ENCODE measurements around the gene ASRGL1.

ASRGL1 gene

DNA sequence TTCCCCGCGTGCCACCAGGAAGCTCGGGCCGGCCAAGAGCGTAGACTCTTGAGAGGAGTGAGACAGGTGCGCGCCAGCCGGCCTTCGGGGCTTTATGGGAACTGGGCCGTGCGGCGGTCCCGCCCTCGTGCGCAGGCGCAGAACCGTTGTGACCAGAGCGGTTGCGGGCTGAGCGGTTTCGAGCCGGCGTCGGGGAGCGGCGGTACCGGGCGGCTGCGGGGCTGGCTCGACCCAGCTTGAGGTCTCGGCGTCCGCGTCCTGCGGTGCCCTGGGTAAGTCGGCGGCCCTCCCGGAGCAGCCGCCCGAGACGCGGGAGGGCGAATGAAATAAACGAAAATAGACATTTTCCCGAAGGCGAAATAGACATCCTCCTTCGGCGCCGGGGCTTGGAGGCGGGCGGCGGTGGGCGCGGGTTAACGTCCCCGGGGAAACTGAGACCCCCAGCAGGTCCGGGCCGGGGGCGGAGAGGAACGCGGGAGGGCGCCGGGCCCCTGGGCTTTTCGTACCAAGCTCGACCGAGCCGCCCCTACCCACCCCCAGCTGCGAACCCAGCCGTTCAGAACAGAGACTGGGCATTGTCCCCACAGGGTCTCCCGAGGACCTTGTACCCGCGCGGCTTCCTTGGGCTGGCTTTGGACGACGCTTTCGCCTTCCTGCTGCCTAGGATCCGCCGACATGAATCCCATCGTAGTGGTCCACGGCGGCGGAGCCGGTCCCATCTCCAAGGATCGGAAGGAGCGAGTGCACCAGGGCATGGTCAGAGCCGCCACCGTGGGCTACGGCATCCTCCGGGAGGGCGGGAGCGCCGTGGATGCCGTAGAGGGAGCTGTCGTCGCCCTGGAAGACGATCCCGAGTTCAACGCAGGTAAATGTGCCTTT lies at the start of gene ASRGL1:
TSS of gene ASRGL1 (plus strand) at position 146 of the 879 bp plus-strand sequence. CDS start at position 676, 530 bp downstream.
- TF ChIP-seq, protein P1, sequence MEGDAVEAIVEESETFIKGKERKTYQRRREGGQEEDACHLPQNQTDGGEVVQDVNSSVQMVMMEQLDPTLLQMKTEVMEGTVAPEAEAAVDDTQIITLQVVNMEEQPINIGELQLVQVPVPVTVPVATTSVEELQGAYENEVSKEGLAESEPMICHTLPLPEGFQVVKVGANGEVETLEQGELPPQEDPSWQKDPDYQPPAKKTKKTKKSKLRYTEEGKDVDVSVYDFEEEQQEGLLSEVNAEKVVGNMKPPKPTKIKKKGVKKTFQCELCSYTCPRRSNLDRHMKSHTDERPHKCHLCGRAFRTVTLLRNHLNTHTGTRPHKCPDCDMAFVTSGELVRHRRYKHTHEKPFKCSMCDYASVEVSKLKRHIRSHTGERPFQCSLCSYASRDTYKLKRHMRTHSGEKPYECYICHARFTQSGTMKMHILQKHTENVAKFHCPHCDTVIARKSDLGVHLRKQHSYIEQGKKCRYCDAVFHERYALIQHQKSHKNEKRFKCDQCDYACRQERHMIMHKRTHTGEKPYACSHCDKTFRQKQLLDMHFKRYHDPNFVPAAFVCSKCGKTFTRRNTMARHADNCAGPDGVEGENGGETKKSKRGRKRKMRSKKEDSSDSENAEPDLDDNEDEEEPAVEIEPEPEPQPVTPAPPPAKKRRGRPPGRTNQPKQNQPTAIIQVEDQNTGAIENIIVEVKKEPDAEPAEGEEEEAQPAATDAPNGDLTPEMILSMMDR (IDR thresholded peaks at IDR 0.05): no peak

DNA sequence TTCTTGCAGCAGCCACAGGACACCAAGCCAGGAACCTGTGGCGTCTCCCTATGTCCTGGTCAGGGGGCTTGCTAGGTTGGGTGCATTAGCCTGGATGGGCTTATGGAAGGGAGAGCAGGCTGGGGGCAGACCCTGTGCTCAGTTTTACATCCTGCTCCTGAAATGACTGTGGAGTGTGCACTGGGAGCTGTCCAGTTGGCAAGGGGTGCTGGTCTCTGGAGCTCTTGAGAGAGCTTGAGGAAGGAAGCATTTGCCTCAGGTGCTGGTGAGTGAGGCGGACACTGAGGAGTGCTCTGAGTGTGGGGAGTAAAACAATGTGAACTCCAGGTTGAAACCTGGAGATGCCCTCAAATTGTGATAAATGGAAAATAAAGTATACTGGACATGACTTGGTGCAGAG lies 41.7 kb upstream of the ASRGL1 start:
- TF ChIP-seq, protein P1 (IDR thresholded peaks at IDR 0.05): no peak

DNA sequence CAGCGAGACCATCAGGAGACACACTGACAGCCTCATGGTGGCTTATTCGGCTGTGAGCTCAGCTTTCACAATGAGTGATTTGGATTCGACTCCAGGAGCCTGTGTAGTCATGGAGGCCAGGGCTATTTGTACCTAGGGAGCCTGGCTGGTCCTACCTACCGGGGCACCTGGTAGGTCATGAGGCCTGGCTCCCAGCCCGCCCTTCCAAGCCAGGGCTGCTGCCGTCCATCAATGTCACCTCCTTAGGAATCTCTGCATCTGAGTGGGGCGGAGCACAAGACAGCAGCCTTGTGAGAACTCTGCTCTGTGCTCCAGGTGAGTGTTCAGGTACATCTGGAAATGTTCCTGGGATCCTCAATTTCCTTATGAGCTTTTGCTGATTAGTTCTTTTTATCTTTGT lies 38.3 kb upstream of the ASRGL1 start, which contains the start of gene SCGB1D4:
TSS of gene SCGB1D4 (minus strand) at position 101 of the 400 bp plus-strand sequence. CDS start at position 36, 65 bp downstream.
- TF ChIP-seq, protein P1 (IDR thresholded peaks at IDR 0.05): no peak

DNA sequence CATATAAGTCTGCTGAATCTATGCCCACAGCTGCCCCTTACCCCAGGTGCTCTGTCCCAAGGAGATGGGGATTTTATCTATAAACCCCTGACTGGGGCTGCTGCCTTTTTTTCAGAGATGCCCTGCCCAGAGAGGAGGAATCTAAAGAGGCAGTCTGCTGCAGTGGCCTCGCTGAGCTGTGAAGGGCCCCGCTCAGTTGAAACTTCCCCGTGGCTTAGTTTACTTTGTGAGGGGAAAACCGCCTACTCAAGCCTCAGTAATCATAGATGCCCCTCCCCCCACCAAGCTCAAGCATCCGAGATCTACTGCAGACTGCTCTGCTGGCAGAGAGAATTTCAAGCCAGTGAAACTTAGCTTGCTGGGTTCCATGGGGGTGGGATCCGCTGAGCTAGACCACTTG lies 31.0 kb upstream of the ASRGL1 start:
- TF ChIP-seq, protein P1 (IDR thresholded peaks at IDR 0.05): no peak

DNA sequence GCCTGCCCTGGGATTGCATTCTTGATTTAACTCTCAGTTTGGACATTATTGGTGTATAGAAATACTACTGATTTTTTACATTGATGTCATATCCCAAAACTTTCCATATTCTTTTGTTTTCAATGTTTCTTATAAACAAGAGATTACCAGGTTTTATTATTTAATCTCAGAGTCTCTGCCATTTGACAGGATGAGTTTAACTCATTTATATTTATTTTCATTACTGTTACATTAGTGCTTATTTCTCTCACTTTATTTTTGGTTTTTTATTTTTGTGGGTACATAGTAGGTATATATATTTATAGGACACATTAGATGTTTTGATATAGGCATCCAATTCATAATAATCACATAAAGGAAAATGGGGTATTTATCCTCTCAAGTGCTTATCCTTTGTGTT lies 29.3 kb upstream of the ASRGL1 start:
- TF ChIP-seq, protein P1 (IDR thresholded peaks at IDR 0.05): no peak

DNA sequence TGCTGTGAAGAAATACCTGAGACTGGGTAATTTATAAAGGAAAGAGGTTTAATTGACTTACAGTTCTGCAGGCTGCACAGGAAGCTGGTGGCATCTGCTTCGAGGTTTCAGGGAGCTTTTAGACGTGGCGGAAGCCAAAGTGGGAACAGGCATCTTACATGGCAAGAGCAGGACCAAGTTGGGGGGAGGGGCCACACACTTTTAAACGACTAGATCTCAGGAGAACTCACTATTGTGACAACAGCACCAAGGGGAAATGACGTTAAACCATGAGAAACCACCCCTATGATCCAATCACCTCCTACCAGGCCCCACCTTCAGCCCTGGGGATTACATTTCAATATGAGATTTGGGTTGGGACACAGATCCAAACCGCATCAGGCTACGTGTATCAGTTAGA lies 27.3 kb upstream of the ASRGL1 start:
- TF ChIP-seq, protein P1 (IDR thresholded peaks at IDR 0.05): no peak

DNA sequence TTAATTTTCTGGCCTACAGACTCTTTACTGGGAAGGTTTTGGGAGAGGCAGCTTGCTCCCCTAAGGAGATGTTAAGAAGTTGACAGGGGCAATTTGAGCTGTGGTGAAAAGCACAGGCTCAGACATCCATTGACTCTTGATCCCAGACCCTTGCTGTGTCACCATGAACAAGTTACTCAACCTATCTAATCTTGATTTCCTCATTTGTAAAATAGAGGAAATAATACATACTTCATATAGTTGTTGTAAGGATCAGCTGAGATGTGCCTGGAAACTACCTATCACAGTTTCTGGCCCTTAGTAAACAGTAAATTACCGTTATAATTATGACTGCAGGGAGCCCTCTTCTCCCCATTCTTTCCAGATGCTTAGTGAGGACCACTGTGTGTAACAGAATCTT lies 21.8 kb upstream of the ASRGL1 start:
- TF ChIP-seq, protein P1 (IDR thresholded peaks at IDR 0.05): no peak
